RWPE2 (cell line): ENCODE results near the gene TMC6.
"Not testable (repeated sequence)": the region's sequence is repeated elsewhere in the genome, so short reads cannot be mapped to it uniquely, and the experiment has no call there.

ENCODE experiments used
- ATAC-seq: fragments of 200-7000 bp; cut with Tn5 transposase; 3 replicates; pipeline ENCODE4 v1.9.1; 2021; ENCODE audit warnings: low read depth
- DNase-seq: peaks from one replicate; pipeline ENCODE4 v3.0.0-alpha.2; 2020; ENCODE audit warnings: low spot score
- H3K27ac ChIP-seq: fragments of 450-650 bp; 2 replicates; pipeline ENCODE4 v1.5.1; 2017; ENCODE audit warnings: mild to moderate bottlenecking; ENCODE audit not compliant: poor library complexity, severe bottlenecking
- H3K27me3 ChIP-seq: fragments of 250-450 bp; sonication (Bioruptor Pico); 2 replicates; pipeline ENCODE4 v1.5.1; 2021; ENCODE audit warnings: mild to moderate bottlenecking, moderate library complexity; ENCODE audit not compliant: insufficient read depth, poor library complexity, severe bottlenecking
- H3K36me3 ChIP-seq: fragments of 250-450 bp; sonication (Bioruptor Pico); 2 replicates; pipeline ENCODE4 v1.5.1; 2020; ENCODE audit warnings: low read depth, mild to moderate bottlenecking, moderate library complexity
- H3K4me1 ChIP-seq: fragments of 250-450 bp; sonication (Bioruptor Pico); 2 replicates; pipeline ENCODE4 v1.5.1; 2021; ENCODE audit warnings: mild to moderate bottlenecking, moderate library complexity; ENCODE audit not compliant: insufficient read depth, poor library complexity, severe bottlenecking
- H3K4me3 ChIP-seq: fragments of 250-450 bp; sonication (Bioruptor Pico); 2 replicates; pipeline ENCODE4 v1.5.1; 2021; ENCODE audit warnings: mild to moderate bottlenecking, moderate library complexity; ENCODE audit not compliant: severe bottlenecking
- H3K9me3 ChIP-seq: fragments of 250-450 bp; sonication (Bioruptor Pico); 2 replicates; pipeline ENCODE4 v1.5.1; 2021; ENCODE audit warnings: mild to moderate bottlenecking, moderate library complexity; ENCODE audit not compliant: severe bottlenecking
- CTCF ChIP-seq: fragments of 450-650 bp; IDR thresholded peaks from one replicate; pipeline ENCODE4 v1.5.1; 2017; ENCODE audit warnings: mild to moderate bottlenecking, moderate library complexity; ENCODE audit not compliant: poor library complexity, severe bottlenecking

The TMC6 gene

GRCh38 chr17:78174346-78174869 lies 45.9 kb upstream of the TMC6 start:
- peaks cover 80% of the 10 kb centered on the region for H3K36me3 ChIP-seq
- no peak overlapping the region for H3K4me3 ChIP-seq
- ATAC-seq (0 out of 3 replicates have a peak, but pooled peaks have one; percentile 7), DNase-seq (no peak)
- H3K9me3 ChIP-seq: no peaks in the 10 kb centered on the region
- TF ChIP-seq CTCF: no peak
- peaks cover 4% of the 10 kb centered on the region for H3K4me1 ChIP-seq
- no peaks in the 10 kb centered on the region for H3K27me3 ChIP-seq
- H3K27ac ChIP-seq: peak overlapping the region; percentile 12

GRCh38 chr17:78173097-78173715 lies 44.7 kb upstream of the TMC6 start:
- DNase-seq (no peak), ATAC-seq (no peak)
- peaks cover 68% of the 10 kb centered on the region for H3K36me3 ChIP-seq
- peaks cover 4% of the 10 kb centered on the region for H3K4me1 ChIP-seq
- H3K4me3 ChIP-seq: no peak overlapping the region
- H3K9me3 ChIP-seq: no peaks in the 10 kb centered on the region
- peak overlapping the region; percentile 12 for H3K27ac ChIP-seq
- no peaks in the 10 kb centered on the region for H3K27me3 ChIP-seq
- TF ChIP-seq CTCF: no peak

GRCh38 chr17:78172249-78173051 lies 43.9 kb upstream of the TMC6 start:
- peak; percentile 4; the same call in 1 of the 3 replicates for ATAC-seq
- Histone ChIP-seq H3K36me3 (peaks cover 60% of the 10 kb centered on the region), H3K9me3 (no peaks in the 10 kb centered on the region), H3K27me3 (no peaks in the 10 kb centered on the region), H3K4me3 (no peak overlapping the region), H3K4me1 (peaks cover 4% of the 10 kb centered on the region), H3K27ac (peak overlapping the region; percentile 12)
- no peak for TF ChIP-seq CTCF
- no peak for DNase-seq

GRCh38 chr17:78171591-78172248 lies 43.2 kb upstream of the TMC6 start:
- H3K27me3 ChIP-seq, H3K9me3 ChIP-seq, H3K4me1 ChIP-seq, DNase-seq, H3K27ac ChIP-seq, H3K4me3 ChIP-seq: not testable (repeated sequence)
- peak; percentile 6; the same call in 1 of the 3 replicates for ATAC-seq
- H3K36me3 ChIP-seq: peaks cover 53% of the 10 kb centered on the region
